ENCODE data around the gene WWP2. TPM values are rescaled to one million over a fixed set of nuclear protein-coding genes. Genes with fewer than 3 reads are reported as not detected.

Gene WWP2
- total and polyA plus RNA-seq, 2 donors (not counting 3 experiments of a cell fraction or from before 2014, with no cell fraction given): 17.9 to 44.9 TPM

DNA sequence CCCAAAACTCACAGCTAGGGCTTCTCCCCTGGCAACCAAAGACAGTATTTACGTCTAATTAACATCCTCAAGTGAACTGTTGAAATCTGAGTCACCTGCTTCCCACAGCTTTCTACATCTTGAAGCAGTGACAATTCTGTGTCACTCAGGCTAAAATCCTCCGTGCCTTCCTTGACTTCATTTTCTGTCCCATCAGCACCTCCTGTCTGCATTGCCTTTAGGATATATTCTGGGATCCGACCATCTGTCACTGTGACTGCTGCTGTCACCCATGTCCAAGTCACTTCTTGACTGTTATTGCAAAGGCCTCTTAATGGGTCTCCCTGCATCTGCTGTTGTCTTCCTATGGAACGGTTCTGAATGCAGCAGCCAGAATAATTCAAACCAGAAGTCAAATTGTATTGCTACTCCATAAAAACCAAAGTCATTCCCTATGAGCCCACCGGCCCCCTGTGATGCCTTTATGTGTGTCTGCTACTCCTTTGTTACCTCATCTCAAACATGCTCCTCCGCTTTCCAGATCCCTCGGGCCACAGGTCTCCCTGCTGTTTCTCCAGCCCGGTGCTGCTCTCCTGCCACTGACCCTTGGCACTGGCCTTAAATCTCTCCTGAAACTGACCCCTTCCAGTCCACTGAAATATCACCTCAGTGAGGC is 56.9 kb downstream of the WWP2 start:
- H2AFZ ChIP-seq (ENCODE audit: low read depth, low read length): no peak overlapping the region
- no peaks in the 10 kb centered on the region for H3K4me1 ChIP-seq (ENCODE audit: control insufficient read depth, extremely low read depth, insufficient read depth, low read length)
- H3K9me1 ChIP-seq (replicated peaks; ENCODE audit: control insufficient read depth, extremely low read depth, insufficient read depth, low read length): no peaks in the 10 kb centered on the region
- no peaks in the 10 kb centered on the region for H3K36me3 ChIP-seq (ENCODE audit: control insufficient read depth in 2 of 2, extremely low read depth in 1 of 2, insufficient read depth in 2 of 2, low read length in 2 of 2)
- H3K27me3 ChIP-seq (ENCODE audit: control insufficient read depth in 2 of 2, insufficient read depth in 2 of 2, low read length in 2 of 2): no peaks in the 10 kb centered on the region
- no peak overlapping the region for H3K27ac ChIP-seq (ENCODE audit: insufficient read depth, low read depth, low read length)
- dilution Hi-C loops (cut with MboI; ENCODE audit: extremely low pct_ligation_motif_present, low sequenced_read_pairs): no loop called here
- intact Hi-C loops (cut with micrococcal nuclease): no loop called here
- H3K79me2 ChIP-seq (ENCODE audit: control insufficient read depth, insufficient read depth, low read length): no peaks in the 10 kb centered on the region
- DNase-seq (ENCODE audit: low read depth, low spot score): no peak
- no peaks in the 10 kb centered on the region for H3K9me3 ChIP-seq (replicated peaks; ENCODE audit: control insufficient read depth, insufficient read depth, low read length)
- no peak overlapping the region for H3K4me2 ChIP-seq (ENCODE audit: insufficient read depth, low read length)
- TF ChIP-seq MYC (IDR thresholded peaks at IDR 0.05; ENCODE audit: low read depth, low read length) (no peak), JUN (IDR thresholded peaks at IDR 0.05; ENCODE audit: borderline replicate concordance, insufficient read depth, insufficient read length, low read depth) (no peak), FOS (IDR thresholded peaks at IDR 0.05; ENCODE audit: borderline replicate concordance, insufficient read depth, low read length) (no peak), POLR2AphosphoS5 (IDR thresholded peaks at IDR 0.05; ENCODE audit: insufficient read depth, low read depth, low read length) (no peak), POLR2A (IDR thresholded peaks at IDR 0.05; ENCODE audit: low read depth, low read length) (no peak)
- TF ChIP-seq, protein P1, sequence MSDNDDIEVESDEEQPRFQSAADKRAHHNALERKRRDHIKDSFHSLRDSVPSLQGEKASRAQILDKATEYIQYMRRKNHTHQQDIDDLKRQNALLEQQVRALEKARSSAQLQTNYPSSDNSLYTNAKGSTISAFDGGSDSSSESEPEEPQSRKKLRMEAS (IDR thresholded peaks at IDR 0.05; ENCODE audit: insufficient read depth, insufficient read length): no peak
- no peak overlapping the region for H3K4me3 ChIP-seq (replicated peaks in 1 of 3; ENCODE audit: insufficient read depth in 1 of 3, low read depth in 1 of 3, low read length in 3 of 3)
- no peak overlapping the region for H3K9ac ChIP-seq (replicated peaks; ENCODE audit: extremely low read depth, insufficient read depth, low read length)
- ChIA-PET CTCF (interaction anchor here (0.7 to 1.4 kb wide), 2 partner anchors 10 to 20 kb away, joined by 3 read pairs; no protein-coding TSS in a partner anchor), POLR2A (no interaction called here)
- FAIRE-seq: no peak
- no peaks in the 10 kb centered on the region for H4K20me1 ChIP-seq (replicated peaks; ENCODE audit: control insufficient read depth, extremely low read depth, insufficient read depth, low read length)
- no TSS peak for BruUV-seq (replicated peaks)

GRCh38 chr16:69820926-69821541 is 58.9 kb downstream of the WWP2 start:
- intact Hi-C loops (cut with micrococcal nuclease): no loop called here
- FAIRE-seq: no peak
- TF ChIP-seq FOS (IDR thresholded peaks at IDR 0.05; ENCODE audit: borderline replicate concordance, insufficient read depth, low read length) (no peak), MYC (IDR thresholded peaks at IDR 0.05; ENCODE audit: low read depth, low read length) (no peak)
- TF ChIP-seq, protein P1 (IDR thresholded peaks at IDR 0.05; ENCODE audit: insufficient read depth, insufficient read length): no peak
- BruUV-seq (replicated peaks): no TSS peak
- Histone ChIP-seq H3K27ac (ENCODE audit: insufficient read depth, low read depth, low read length) (no peak overlapping the region), H4K20me1 (replicated peaks; ENCODE audit: control insufficient read depth, extremely low read depth, insufficient read depth, low read length) (no peaks in the 10 kb centered on the region), H3K79me2 (ENCODE audit: control insufficient read depth, insufficient read depth, low read length) (no peaks in the 10 kb centered on the region), H3K27me3 (ENCODE audit: control insufficient read depth in 2 of 2, insufficient read depth in 2 of 2, low read length in 2 of 2) (no peaks in the 10 kb centered on the region), H3K9ac (replicated peaks; ENCODE audit: extremely low read depth, insufficient read depth, low read length) (no peak overlapping the region), H3K4me1 (ENCODE audit: control insufficient read depth, extremely low read depth, insufficient read depth, low read length) (no peaks in the 10 kb centered on the region), H3K9me3 (replicated peaks; ENCODE audit: control insufficient read depth, insufficient read depth, low read length) (no peaks in the 10 kb centered on the region), H3K4me2 (ENCODE audit: insufficient read depth, low read length) (no peak overlapping the region), H3K9me1 (replicated peaks; ENCODE audit: control insufficient read depth, extremely low read depth, insufficient read depth, low read length) (no peaks in the 10 kb centered on the region), H2AFZ (ENCODE audit: low read depth, low read length) (no peak overlapping the region), H3K36me3 (ENCODE audit: control insufficient read depth in 2 of 2, extremely low read depth in 1 of 2, insufficient read depth in 2 of 2, low read length in 2 of 2) (no peaks in the 10 kb centered on the region), H3K4me3 (replicated peaks in 1 of 3; ENCODE audit: insufficient read depth in 1 of 3, low read depth in 1 of 3, low read length in 3 of 3) (no peak overlapping the region)
- POLR2A ChIA-PET: interaction anchor here (0.7 kb wide), 1 partner anchor 27 kb away, joined by 4 read pairs; no protein-coding TSS in a partner anchor
- DNase-seq (ENCODE audit: low read depth, low spot score): no peak
- CTCF ChIA-PET: interaction anchor here (0.7 to 1.0 kb wide), 3 partner anchors 10 to 110 kb away, joined by 3 to 4 read pairs (median 3); no protein-coding TSS in a partner anchor
- dilution Hi-C loops (cut with MboI; ENCODE audit: extremely low pct_ligation_motif_present, low sequenced_read_pairs): no loop called here

All from endothelial cell of umbilical vein (primary cell).